ENCODE measurements around the gene PYGM. TPM values are rescaled to one million over a fixed set of nuclear protein-coding genes. Genes with fewer than 3 reads are reported as not detected.

PYGM gene
- total and polyA plus RNA-seq, 2 of the 8 experiments (the other 6 are each of a cell fraction or from before 2014, with no cell fraction given): 9.6 to 10.0 TPM

DNA sequence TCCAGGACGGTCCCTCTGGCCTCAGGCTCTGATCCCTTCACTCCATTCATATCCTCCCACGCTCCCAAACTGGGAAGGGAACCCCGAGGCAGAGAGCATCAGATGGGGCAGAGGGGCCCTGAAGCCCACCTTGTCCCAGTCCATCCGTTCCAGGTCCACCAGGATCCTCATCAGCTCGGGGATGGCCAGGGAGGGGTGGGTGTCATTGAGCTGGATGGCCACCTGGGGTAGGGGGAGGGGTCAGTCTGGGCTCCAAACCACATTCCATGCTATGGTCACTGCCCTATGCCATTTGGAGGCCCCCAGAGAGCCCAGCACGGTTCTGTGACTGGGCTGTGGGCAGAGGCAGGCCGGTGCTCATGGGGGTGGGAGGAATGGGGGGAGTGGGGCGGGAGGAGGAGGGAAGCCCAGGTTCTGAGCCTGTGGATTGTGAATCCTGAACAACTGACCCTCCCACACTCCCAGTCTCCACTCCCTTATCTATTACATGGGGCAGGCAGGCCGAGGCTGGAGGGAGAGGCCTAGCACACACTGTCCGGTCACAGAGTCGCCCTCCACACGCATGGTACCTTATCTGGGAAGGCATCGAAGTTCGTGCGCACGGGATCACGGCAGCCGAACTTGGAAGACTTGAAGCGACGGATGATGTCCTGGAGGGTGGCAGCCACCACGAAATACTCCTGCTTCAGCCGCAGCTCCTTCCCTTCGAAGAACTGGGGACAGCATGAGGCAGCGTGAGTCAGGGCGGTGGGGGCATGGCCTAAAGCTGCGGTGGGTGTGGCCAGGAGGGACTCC lies 5.5 kb downstream of the PYGM start (continued):
- TF ChIP-seq, protein P1, sequence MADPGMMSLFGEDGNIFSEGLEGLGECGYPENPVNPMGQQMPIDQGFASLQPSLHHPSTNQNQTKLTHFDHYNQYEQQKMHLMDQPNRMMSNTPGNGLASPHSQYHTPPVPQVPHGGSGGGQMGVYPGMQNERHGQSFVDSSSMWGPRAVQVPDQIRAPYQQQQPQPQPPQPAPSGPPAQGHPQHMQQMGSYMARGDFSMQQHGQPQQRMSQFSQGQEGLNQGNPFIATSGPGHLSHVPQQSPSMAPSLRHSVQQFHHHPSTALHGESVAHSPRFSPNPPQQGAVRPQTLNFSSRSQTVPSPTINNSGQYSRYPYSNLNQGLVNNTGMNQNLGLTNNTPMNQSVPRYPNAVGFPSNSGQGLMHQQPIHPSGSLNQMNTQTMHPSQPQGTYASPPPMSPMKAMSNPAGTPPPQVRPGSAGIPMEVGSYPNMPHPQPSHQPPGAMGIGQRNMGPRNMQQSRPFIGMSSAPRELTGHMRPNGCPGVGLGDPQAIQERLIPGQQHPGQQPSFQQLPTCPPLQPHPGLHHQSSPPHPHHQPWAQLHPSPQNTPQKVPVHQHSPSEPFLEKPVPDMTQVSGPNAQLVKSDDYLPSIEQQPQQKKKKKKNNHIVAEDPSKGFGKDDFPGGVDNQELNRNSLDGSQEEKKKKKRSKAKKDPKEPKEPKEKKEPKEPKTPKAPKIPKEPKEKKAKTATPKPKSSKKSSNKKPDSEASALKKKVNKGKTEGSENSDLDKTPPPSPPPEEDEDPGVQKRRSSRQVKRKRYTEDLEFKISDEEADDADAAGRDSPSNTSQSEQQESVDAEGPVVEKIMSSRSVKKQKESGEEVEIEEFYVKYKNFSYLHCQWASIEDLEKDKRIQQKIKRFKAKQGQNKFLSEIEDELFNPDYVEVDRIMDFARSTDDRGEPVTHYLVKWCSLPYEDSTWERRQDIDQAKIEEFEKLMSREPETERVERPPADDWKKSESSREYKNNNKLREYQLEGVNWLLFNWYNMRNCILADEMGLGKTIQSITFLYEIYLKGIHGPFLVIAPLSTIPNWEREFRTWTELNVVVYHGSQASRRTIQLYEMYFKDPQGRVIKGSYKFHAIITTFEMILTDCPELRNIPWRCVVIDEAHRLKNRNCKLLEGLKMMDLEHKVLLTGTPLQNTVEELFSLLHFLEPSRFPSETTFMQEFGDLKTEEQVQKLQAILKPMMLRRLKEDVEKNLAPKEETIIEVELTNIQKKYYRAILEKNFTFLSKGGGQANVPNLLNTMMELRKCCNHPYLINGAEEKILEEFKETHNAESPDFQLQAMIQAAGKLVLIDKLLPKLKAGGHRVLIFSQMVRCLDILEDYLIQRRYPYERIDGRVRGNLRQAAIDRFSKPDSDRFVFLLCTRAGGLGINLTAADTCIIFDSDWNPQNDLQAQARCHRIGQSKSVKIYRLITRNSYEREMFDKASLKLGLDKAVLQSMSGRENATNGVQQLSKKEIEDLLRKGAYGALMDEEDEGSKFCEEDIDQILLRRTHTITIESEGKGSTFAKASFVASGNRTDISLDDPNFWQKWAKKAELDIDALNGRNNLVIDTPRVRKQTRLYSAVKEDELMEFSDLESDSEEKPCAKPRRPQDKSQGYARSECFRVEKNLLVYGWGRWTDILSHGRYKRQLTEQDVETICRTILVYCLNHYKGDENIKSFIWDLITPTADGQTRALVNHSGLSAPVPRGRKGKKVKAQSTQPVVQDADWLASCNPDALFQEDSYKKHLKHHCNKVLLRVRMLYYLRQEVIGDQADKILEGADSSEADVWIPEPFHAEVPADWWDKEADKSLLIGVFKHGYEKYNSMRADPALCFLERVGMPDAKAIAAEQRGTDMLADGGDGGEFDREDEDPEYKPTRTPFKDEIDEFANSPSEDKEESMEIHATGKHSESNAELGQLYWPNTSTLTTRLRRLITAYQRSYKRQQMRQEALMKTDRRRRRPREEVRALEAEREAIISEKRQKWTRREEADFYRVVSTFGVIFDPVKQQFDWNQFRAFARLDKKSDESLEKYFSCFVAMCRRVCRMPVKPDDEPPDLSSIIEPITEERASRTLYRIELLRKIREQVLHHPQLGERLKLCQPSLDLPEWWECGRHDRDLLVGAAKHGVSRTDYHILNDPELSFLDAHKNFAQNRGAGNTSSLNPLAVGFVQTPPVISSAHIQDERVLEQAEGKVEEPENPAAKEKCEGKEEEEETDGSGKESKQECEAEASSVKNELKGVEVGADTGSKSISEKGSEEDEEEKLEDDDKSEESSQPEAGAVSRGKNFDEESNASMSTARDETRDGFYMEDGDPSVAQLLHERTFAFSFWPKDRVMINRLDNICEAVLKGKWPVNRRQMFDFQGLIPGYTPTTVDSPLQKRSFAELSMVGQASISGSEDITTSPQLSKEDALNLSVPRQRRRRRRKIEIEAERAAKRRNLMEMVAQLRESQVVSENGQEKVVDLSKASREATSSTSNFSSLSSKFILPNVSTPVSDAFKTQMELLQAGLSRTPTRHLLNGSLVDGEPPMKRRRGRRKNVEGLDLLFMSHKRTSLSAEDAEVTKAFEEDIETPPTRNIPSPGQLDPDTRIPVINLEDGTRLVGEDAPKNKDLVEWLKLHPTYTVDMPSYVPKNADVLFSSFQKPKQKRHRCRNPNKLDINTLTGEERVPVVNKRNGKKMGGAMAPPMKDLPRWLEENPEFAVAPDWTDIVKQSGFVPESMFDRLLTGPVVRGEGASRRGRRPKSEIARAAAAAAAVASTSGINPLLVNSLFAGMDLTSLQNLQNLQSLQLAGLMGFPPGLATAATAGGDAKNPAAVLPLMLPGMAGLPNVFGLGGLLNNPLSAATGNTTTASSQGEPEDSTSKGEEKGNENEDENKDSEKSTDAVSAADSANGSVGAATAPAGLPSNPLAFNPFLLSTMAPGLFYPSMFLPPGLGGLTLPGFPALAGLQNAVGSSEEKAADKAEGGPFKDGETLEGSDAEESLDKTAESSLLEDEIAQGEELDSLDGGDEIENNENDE (IDR thresholded peaks at IDR 0.05; ENCODE audit: insufficient replicate concordance, low read length): no peak
- TF ChIP-seq SRF (IDR thresholded peaks at IDR 0.05; ENCODE audit: low read depth, low read length) (no peak), CREB1 (IDR thresholded peaks at IDR 0.05) (no peak), FOSL1 (IDR thresholded peaks at IDR 0.05; ENCODE audit: insufficient read depth, low read depth, low read length) (no peak), KDM4A (IDR thresholded peaks at IDR 0.05; ENCODE audit: low read depth, low read length, severe bottlenecking) (no peak), EGR1 (IDR thresholded peaks at IDR 0.05; ENCODE audit: borderline replicate concordance, low read depth, low read length) (no peak), TEAD4 (IDR thresholded peaks at IDR 0.05; ENCODE audit: low read depth, low read length) (no peak), GTF2F1 (IDR thresholded peaks at IDR 0.05; ENCODE audit: borderline replicate concordance, low read depth, low read length) (no peak)
- TF ChIP-seq, protein P2, sequence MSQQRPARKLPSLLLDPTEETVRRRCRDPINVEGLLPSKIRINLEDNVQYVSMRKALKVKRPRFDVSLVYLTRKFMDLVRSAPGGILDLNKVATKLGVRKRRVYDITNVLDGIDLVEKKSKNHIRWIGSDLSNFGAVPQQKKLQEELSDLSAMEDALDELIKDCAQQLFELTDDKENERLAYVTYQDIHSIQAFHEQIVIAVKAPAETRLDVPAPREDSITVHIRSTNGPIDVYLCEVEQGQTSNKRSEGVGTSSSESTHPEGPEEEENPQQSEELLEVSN (IDR thresholded peaks at IDR 0.05): no peak
